ENCODE results near the gene CYTH4. TPM values are rescaled to one million over a fixed set of nuclear protein-coding genes. Genes with fewer than 3 reads are reported as not detected.
A peak's percentile ranks its signal among the peaks of the same experiment; 100 is the strongest.

The CYTH4 gene
- total RNA-seq, 3 donors from 2014 or later, result 8.7 to 13.3 (median 11.6) TPM

DNA sequence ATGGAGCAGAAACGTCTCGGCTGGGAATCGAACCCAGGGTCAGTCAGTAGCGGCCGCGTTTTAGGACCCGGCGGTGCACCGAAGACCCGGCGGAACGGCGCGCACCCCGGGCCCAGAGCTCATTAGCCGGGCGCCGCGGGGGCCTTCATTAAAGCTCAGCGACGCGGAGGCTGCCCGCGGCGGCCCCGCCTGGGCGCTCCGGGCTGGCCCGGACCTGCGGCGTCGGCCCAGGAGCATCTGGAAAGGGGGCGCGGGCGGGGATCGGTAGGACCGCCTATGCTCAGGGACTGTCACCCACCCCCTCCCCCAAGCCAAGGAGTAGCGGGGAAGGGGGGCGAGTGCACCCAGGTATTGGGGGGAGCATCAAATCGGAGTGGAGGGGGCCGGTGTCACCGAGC lies 52.2 kb downstream of the CYTH4 start:
- no peaks in the 10 kb centered on the region for H3K4me1 ChIP-seq (ENCODE audit: low read depth)
- no peak for ATAC-seq
- intact Hi-C loops (cut with DNase I, micrococcal nuclease), result no loop called here
- DNase-seq, result no peak
- TF ChIP-seq, protein P1, sequence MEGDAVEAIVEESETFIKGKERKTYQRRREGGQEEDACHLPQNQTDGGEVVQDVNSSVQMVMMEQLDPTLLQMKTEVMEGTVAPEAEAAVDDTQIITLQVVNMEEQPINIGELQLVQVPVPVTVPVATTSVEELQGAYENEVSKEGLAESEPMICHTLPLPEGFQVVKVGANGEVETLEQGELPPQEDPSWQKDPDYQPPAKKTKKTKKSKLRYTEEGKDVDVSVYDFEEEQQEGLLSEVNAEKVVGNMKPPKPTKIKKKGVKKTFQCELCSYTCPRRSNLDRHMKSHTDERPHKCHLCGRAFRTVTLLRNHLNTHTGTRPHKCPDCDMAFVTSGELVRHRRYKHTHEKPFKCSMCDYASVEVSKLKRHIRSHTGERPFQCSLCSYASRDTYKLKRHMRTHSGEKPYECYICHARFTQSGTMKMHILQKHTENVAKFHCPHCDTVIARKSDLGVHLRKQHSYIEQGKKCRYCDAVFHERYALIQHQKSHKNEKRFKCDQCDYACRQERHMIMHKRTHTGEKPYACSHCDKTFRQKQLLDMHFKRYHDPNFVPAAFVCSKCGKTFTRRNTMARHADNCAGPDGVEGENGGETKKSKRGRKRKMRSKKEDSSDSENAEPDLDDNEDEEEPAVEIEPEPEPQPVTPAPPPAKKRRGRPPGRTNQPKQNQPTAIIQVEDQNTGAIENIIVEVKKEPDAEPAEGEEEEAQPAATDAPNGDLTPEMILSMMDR (IDR thresholded peaks at IDR 0.05), result no peak
- H3K9me3 ChIP-seq, result no peaks in the 10 kb centered on the region
- no peaks in the 10 kb centered on the region for H3K36me3 ChIP-seq (ENCODE audit: low read depth)
- no peak overlapping the region for H3K4me3 ChIP-seq

DNA sequence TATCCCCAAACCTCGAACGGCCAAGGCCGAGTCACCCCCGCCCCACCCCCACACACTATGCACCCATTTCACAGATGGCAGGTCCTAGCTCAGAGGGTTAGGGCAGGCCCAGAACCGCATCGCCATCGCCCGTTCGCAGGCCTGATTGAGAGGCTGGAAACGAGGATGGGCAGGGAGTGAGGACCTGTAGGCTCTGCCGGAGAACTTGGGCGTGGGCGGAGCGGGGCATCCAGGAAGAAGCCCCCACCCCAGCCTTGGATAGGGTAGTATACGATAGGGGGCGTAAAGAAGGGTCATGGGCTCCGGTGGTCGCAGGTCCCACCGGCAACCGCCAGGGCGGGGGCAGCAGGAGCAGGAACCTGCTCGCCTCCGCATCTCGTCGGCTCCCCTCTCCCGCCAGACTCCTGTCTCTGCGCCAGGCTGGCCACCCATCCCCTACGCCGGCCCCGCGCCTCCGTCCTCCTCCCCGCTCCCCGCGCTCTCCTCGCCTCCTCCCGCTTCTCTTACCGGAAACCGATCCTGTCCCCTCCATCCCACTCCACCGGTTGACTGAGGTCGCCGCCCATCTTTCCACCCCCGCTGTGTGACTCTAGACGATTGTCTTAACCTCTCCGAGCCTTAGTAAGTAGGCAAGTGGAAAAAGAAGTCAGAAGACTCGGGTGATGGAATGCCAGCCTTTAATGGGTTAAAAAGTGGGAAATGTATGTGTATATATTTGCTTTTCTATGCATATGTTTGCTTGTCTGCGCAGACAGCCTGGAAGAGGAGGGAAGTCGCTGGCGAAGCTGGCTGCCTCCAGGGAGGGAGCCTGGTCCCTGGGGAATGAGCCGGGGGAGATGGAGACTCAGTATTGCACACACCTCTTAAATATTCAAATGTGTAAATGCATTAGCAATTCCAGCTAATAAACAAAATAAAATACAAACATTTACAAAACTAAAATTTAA lies 52.8 kb downstream of the CYTH4 start:
- Histone ChIP-seq H3K9me3 (no peaks in the 10 kb centered on the region), H3K4me3 (no peak overlapping the region), H3K36me3 (ENCODE audit: low read depth) (no peaks in the 10 kb centered on the region), H3K4me1 (ENCODE audit: low read depth) (no peaks in the 10 kb centered on the region)
- TF ChIP-seq, protein P1 (IDR thresholded peaks at IDR 0.05), result no peak
- intact Hi-C loops (cut with DNase I, micrococcal nuclease), result no loop called here
- no peak for ATAC-seq
- no peak for DNase-seq

DNA sequence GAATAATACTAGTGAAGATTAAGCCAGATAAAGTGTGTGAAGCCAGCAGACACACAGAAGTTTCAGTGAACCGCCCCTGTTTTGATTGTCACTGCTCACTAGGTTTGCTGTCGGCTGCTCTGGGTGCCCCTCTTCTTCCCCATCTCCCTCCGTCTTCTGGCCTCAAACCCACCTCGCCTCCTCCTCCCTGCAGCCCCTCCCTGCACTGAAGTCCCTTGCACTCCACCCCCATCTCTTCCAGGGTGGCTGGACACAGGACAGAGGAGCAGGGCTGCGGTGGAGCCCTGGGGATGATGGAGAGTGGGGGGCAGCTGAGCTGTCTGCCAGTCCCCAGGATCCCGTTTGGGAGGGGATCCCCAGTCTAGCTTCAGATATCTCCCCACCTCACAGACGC lies 53.5 kb downstream of the CYTH4 start:
- Histone ChIP-seq H3K4me1 (ENCODE audit: low read depth) (no peaks in the 10 kb centered on the region), H3K4me3 (no peak overlapping the region), H3K9me3 (no peaks in the 10 kb centered on the region), H3K36me3 (ENCODE audit: low read depth) (no peaks in the 10 kb centered on the region)
- DNase-seq (no peak), ATAC-seq (no peak)
- intact Hi-C loops (cut with DNase I, micrococcal nuclease), result no loop called here
- TF ChIP-seq, protein P1 (IDR thresholded peaks at IDR 0.05), result no peak

DNA sequence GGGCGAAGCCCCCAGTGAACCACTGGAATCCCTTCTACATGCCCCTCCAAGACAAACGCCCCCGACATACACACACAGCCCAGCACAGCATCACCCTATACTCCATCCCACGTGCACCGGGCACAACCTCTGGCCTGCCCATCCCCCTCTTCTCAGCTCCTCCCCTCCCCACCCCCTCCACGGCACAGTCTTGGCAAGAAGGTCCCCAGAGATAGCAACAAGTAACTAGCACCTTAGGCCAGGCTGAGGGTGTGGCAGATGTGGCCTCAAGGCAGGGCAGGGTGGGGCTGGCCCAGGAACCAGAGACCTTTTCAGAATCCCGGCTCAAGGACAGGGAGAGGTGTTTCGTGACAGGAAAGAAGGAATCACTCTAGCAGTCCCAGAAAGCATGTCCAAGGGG lies 54.3 kb downstream of the CYTH4 start:
- H3K36me3 ChIP-seq (ENCODE audit: low read depth), result no peaks in the 10 kb centered on the region
- intact Hi-C loops (cut with DNase I, micrococcal nuclease), result no loop called here
- no peaks in the 10 kb centered on the region for H3K4me1 ChIP-seq (ENCODE audit: low read depth)
- no peak overlapping the region for H3K4me3 ChIP-seq
- ATAC-seq (peak; percentile 79), DNase-seq (peak in 2 of 3 donors; percentile 45 to 75)
- TF ChIP-seq, protein P1 (IDR thresholded peaks at IDR 0.05), result no peak
- no peaks in the 10 kb centered on the region for H3K9me3 ChIP-seq

DNA sequence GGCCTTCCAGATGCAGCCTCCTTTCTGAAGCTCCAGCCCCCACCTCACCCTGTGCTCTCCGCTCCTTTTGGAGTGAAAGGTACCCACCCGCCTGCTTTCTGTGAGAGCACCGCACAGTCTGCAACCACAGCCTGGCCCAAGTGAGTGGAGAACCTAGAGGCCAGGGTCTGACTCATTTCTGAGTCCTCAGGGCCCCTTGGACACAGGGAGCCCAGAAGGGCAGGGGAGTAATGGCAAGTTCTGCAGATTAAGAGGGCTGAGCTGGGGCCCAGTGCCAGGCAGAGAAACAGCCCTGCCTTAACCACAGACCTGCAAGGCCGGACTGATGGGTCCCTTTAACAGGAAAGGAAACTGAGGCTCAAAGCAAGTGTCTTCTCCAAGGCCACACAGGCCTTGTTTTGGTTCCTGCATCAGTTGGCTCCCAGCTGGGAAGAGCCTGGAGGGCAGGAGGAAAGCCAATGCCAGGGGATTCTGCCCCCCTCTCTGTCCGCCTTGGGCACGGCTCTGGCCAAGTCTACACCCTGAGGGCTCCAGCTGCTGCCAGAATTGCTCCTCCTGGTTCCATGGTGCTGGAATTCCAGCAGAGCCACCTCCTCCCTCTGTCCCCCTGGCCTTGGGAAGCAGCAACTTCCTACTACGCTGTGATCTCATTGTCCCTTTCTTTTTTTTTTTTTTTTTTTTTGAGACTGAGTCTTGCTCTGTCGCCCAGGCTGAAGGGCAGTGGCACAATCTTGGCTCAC lies 55.1 kb downstream of the CYTH4 start:
- intact Hi-C loops (cut with DNase I, micrococcal nuclease), result no loop called here
- Histone ChIP-seq H3K4me1 (ENCODE audit: low read depth) (no peaks in the 10 kb centered on the region), H3K36me3 (ENCODE audit: low read depth) (no peaks in the 10 kb centered on the region), H3K4me3 (no peak overlapping the region), H3K9me3 (no peaks in the 10 kb centered on the region)
- DNase-seq, result no peak
- TF ChIP-seq, protein P1 (IDR thresholded peaks at IDR 0.05), result no peak
- ATAC-seq, result no peak
